GM18951 (cell line): ENCODE results near the gene CPHXL2.

Experiments
- POLR2A ChIP-seq: IDR thresholded peaks from 4 replicates; pipeline ENCODE4 v1.6.1; 2011; ENCODE audit warnings: mild to moderate bottlenecking; ENCODE audit not compliant: insufficient read length, insufficient read depth; ENCODE audit errors: extremely low read depth
- in situ Hi-C: fragments of 300-500 bp; cut with MboI; formaldehyde crosslinking; loops from one replicate; pipeline ENCODE4 v1.12.0; 2022; ENCODE audit warnings: low sequenced_read_pairs, mixed read lengths, inconsistent platforms; ENCODE audit not compliant: unreplicated experiment

CPHXL2 gene

DNA sequence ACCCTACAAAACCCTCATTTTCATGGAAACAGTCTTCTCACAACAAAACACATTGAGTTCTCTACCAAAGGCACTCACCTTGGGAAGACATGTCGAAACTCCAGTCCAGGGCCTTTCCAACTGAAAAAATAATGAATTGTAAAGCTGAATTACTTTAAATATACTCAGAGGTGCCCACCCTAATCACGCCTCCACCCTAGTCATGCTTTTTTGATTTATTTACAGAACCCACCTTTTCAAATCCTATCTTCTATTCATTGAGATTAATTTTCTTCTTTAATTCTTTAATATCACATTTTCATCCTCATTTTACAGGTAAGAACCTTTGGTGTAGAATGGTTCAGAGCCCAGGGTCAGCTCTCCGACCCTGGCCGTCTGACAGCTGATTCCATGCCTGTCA, at the start of gene CPHXL2:
CPHXL2 (minus strand) TSS at position 101 of the 400 bp plus-strand sequence; CDS start at position 91, 10 bp downstream.
- in situ Hi-C loops: no loop called here
- TF ChIP-seq POLR2A: no peak

DNA sequence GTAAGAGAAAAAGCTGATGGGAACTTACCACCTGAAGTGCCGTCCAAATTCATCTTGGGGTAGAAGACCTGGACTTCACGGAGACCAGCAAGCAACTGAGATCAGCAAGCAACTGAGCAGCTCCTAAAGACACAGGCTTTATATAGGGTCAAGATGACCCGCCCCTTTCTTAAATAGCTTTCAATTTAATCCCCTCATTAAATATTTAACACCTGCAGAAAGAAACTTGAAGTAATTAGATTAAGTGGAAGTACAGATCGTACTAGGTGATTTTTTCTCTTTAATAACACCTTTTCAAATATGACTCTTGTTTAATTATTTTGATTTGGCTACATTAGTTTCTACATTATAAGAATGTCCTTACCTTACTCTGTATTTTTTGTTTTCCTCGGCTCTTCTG, 49.6 kb upstream of the CPHXL2 start, which contains the start of gene CPHXL:
CPHXL (minus strand) TSS at position 101 of the 400 bp plus-strand sequence; CDS start at position 53, 48 bp downstream.
- TF ChIP-seq POLR2A: no peak
- in situ Hi-C loops: no loop called here

GRCh38 chr16:75718452-75718851, 41.6 kb upstream of the CPHXL2 start:
- in situ Hi-C loops: no loop called here

DNA sequence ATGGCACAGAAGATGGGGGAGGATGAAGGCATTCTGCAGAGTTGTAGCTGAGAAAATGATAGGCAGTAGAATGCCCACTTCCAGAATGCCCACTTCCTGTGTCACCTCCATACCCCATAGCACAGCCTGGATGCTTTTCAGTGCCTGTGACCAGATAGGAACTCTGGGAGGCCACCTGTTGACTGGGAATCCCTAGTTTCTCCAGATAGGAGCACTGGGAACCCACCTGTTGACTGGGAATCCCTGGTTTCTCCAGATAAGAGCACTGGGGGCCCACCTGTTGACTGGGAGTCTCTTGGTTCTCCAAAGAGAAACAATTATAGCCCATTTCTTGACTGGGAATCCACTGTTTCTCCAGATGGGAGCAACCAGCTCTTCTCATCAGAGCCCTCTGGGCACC, 37.9 kb upstream of the CPHXL2 start:
- in situ Hi-C loops: no loop called here
- no peak for TF ChIP-seq POLR2A

More at GRCh38 chr16:75718452-75718851, 41.6 kb upstream of the CPHXL2 start:
- TF ChIP-seq POLR2A: no peak

- in situ Hi-C loops: no loop called here
- TF ChIP-seq POLR2A: no peak
Observed at GRCh38 chr16:75710344-75710743, 33.5 kb upstream of the CPHXL2 start.

DNA sequence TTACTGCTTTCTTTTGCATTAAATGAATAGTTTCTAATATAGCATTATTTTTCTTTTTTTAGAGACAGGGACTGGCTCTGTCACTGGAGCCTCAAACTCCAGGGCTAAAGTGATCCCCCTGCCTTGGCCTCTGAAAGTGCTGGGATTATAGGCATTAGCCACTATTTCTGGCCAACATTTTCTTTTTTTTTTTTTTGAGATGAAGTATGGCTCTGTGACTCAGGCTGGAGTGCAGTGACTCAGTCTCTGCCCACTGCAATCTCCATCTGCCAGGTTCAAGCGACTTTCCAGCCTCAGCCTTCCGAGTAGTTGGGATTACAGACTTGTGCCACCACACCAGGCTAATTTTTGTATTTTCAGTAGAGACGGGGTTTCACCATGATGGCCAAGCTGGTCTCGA, 26.5 kb upstream of the CPHXL2 start:
- in situ Hi-C loops: no loop called here
- no peak for TF ChIP-seq POLR2A

- in situ Hi-C loops: no loop called here
Observed at GRCh38 chr16:75702242-75702641, 25.4 kb upstream of the CPHXL2 start.

DNA sequence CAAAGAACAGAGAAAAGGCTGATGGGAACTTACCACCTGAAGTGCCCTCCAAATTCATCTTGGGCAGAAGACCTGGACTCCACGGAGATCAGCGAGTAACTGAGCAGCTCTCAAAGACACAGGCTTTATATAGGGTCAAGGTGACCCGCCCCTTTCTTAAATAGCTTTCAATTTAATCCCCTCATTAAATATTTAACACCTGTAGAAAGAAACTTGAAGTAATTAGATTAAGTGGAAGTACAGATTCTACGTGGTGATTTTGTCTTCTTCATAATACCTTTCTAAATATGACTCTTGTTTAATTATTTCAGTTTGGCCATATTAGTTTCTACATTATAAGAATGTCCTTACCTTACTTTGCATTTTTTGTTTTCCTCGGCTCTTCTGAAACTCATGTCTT, 24.6 kb upstream of the CPHXL2 start, which contains the start of gene DUXB:
DUXB (minus strand) TSS at position 101 of the 400 bp plus-strand sequence; CDS start at position 58, 43 bp downstream.
- in situ Hi-C loops: no loop called here
- no peak for TF ChIP-seq POLR2A

More at GRCh38 chr16:75702242-75702641, 25.4 kb upstream of the CPHXL2 start:
- TF ChIP-seq POLR2A: no peak

GRCh38 chr16:75697571-75697970, 20.8 kb upstream of the CPHXL2 start:
- no peak for TF ChIP-seq POLR2A
- in situ Hi-C loops: no loop called here

DNA sequence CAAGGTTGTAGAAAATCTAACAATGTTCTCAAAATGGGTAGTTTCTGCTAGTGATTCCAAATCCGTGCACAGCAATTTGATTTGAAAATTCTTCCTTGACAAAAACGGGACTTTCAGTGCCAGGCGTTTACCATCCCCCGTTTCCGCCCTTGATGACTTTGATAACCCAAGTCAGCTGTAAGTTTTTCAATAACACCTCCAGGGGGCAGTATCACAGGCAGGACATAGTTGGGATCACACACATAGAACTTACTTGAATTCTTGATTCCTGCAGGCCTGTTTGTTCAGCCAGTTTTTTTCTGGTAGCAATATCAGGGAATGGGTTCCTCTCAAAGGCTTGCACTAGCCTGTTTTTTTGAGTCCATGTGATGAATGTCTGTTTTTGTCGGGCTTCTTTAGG, 18.9 kb upstream of the CPHXL2 start:
- TF ChIP-seq POLR2A: no peak
- in situ Hi-C loops: no loop called here

- no peak for TF ChIP-seq POLR2A
- in situ Hi-C loops: no loop called here
Observed at GRCh38 chr16:75687361-75687760, 10.6 kb upstream of the CPHXL2 start.

DNA sequence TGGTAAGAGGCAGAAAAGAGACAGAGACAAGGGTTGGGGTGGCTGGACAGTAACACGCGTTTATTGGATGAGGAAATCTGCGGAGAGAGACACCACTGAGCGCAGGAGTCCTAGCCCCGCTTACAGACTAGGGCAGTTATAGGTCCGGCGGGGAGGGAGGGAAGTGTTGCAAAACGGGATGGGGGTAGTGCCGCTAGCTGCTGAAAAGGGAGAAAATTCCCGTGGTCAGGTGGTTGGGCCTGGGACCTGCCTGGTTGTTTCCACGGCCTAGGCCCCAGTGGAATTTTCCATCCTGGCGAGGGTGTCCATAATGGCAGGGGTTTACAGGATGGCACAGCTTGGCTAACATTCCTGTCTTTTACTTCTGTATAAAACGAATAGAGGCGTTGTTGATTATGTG, 5.5 kb upstream of the CPHXL2 start:
- no peak for TF ChIP-seq POLR2A
- in situ Hi-C loops: no loop called here

DNA sequence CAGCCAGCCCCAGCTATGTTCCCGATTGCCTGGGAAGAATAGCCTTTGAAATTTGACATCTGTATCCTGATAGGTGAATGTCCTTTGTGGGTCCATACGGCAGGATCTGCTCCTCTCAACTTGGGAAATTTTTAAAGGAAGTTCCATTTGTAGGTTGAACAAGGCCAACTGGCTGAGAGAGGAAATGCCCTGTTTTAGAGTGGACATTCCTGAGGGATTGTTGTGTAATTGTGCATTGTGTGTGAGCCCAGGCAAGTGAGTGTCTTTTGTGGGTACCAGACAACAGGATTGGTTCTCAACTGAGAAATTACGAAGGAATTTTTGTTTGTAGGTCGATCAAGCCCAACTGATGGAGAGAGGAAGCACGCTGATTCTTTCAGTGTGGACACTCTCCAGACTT, 2.6 kb upstream of the CPHXL2 start:
- no peak for TF ChIP-seq POLR2A
- in situ Hi-C loops: no loop called here

- in situ Hi-C loops: no loop called here
- TF ChIP-seq POLR2A: no peak
Observed at GRCh38 chr16:75667503-75667902, 9.3 kb downstream of the CPHXL2 start.
